CD8-positive, alpha-beta memory T cell (primary cell): Measurements from ENCODE around the gene EPB41L1. TPM values are rescaled to one million over a fixed set of nuclear protein-coding genes. Genes with fewer than 3 reads are reported as not detected.

ENCODE experiments used
- CTCF ChIA-PET: fragments of 350-600 bp; sonication (Branson Sonifier 250); formaldehyde crosslinking; loops from one replicate; lab custom pipeline; 2021; ENCODE audit warnings: antibody characterized with exemption; lab: Charles Lee
- POLR2A ChIA-PET: fragments of 350-600 bp; sonication (Branson Sonifier 250); formaldehyde crosslinking; loops from one replicate; lab custom pipeline; 2021; ENCODE audit warnings: antibody characterized with exemption; lab: Charles Lee
- DNase-seq, 5 donors: peaks; one replicate each; pipeline versions ENCODE4 v3.0.0 to v3.0.0-alpha.2; 2020 to 2022; ENCODE audit warnings: mixed read lengths in 1 of 5
- H3K27ac ChIP-seq: one replicate; pipeline ENCODE4 v1.7.0; 2013; ENCODE audit warnings: low read depth, mild to moderate bottlenecking, low read length, moderate library complexity
- H3K27me3 ChIP-seq: 2 replicates; pipeline ENCODE4 v1.7.0; 2013; ENCODE audit warnings: low read length, mild to moderate bottlenecking; ENCODE audit not compliant: insufficient read depth, poor library complexity, severe bottlenecking
- H3K36me3 ChIP-seq: 2 replicates; pipeline ENCODE4 v1.7.0; 2013; ENCODE audit warnings: mild to moderate bottlenecking, low read length, moderate library complexity; ENCODE audit not compliant: insufficient read depth
- H3K4me1 ChIP-seq: 2 replicates; pipeline ENCODE4 v1.7.0; 2013; ENCODE audit warnings: mild to moderate bottlenecking, low read length, moderate library complexity; ENCODE audit not compliant: insufficient read depth
- H3K4me3 ChIP-seq: 2 replicates; pipeline ENCODE4 v1.7.0; 2013; ENCODE audit warnings: mild to moderate bottlenecking, low read length
- H3K9me3 ChIP-seq: 2 replicates; pipeline ENCODE4 v1.7.0; 2013; ENCODE audit warnings: mild to moderate bottlenecking, low read length
- H3K27ac Mint-ChIP-seq, 8 donors: one replicate each; pipeline ENCODE4 v1.8.0; 2020 to 2021; ENCODE audit warnings: mixed read lengths in 8 of 8, mild to moderate bottlenecking in 6 of 8, inconsistent platforms in 3 of 8, moderate library complexity in 3 of 8
- H3K27me3 Mint-ChIP-seq, 2 donors: one replicate each; pipeline ENCODE4 v1.8.0; 2020 to 2021; ENCODE audit warnings: mixed read lengths in 2 of 2, mild to moderate bottlenecking in 1 of 2, moderate library complexity in 1 of 2
- H3K36me3 Mint-ChIP-seq, 3 donors: one replicate each; pipeline ENCODE4 v1.8.0; 2020 to 2021; ENCODE audit warnings: mixed read lengths in 3 of 3, inconsistent platforms in 1 of 3, mild to moderate bottlenecking in 1 of 3
- H3K4me1 Mint-ChIP-seq, 3 donors: one replicate each; pipeline ENCODE4 v1.8.0; 2020 to 2021; ENCODE audit warnings: mixed read lengths in 3 of 3, inconsistent platforms in 1 of 3, mild to moderate bottlenecking in 1 of 3
- H3K4me3 Mint-ChIP-seq, 7 donors: one replicate each; pipeline ENCODE4 v1.8.0; 2020 to 2021; ENCODE audit warnings: mixed read lengths in 7 of 7, mild to moderate bottlenecking in 6 of 7, moderate library complexity in 4 of 7, inconsistent platforms in 2 of 7
- H3K9me3 Mint-ChIP-seq, 5 donors: one replicate each; pipeline ENCODE4 v1.8.0; 2020 to 2022; ENCODE audit warnings: mixed read lengths in 5 of 5, mild to moderate bottlenecking in 3 of 5, moderate library complexity in 2 of 5, inconsistent platforms in 1 of 5
- polyA plus RNA-seq: library from polyadenylated mRNA; unstranded; fragments of 300-500 nt; fragmentation: Illumina TruSeq; gene quantifications from one replicate; pipeline ENCODE4 v1.2.3, GENCODE V29; 2021
- total RNA-seq, 2 experiments: library from RNA; stranded (reverse); gene quantifications; one replicate each; pipeline ENCODE4 v1.2.3, GENCODE V29; 2021

Gene EPB41L1
- total and polyA plus RNA-seq, 3 experiments from 2014 or later: 0.29 to 0.35 TPM; not detected in 1

DNA sequence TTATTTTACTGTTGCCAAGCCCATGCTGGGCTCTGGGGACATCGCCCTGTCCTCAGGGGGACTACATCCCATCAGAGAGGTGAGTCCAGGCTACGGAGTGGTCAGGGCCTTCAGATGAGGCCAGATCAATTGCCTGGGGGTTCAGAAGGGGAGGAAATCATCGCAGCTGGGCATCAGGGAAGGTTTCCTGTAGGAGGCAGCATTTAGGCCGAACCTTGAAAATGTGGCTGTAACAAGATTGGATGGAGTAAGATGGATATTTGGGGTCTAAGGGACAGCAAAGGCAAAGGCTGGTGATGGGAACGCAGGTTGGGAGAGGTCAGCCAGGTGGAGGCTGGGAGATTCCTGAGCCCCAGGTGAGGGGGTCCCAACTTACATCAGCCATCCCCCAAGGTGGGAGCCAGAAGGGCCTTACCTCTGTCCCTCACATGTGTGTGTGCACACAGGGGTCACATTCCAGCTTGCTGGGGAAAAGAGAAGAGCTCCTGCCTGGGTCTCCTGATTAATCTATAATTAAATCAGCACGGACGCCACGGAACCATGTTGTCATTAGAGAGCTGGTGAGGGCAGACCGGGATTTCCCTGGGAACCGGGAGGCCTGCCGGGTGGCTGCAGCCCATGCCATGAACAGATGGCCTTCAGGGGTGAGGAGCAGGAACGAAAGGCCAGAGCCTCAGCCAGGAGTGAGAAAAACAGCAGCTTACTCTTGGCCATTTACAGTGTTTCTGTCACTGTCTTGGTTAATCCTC is 121.1 kb downstream of the EPB41L1 start:
- CTCF ChIA-PET: no interaction called here
- H3K4me1 Mint-ChIP-seq: no peaks in the 10 kb centered on the region

DNA sequence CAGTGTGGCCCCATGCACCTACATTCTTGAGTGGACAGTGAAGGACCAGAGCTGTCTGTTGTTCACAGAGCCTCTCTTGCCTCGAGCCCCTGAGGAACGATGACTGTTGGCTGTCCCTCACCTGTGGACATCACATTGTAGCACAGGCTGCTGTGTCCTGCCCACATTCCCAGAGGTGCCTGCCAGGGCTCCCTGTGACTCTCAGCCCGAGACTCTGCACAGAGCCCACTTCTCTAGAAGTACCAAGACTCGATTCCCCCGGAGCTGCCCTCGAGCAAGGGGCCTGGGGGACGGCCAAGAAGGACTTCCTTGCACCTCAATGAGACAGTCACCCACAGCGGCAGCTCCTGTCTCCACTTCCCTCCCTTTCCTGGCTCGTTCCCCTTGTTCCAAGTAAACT is 123.0 kb downstream of the EPB41L1 start:
- H3K4me3 ChIP-seq: no peak overlapping the region
- ChIA-PET CTCF (no interaction called here), POLR2A (no interaction called here)
- no peaks in the 10 kb centered on the region for H3K36me3 Mint-ChIP-seq
- H3K27me3 ChIP-seq: no peaks in the 10 kb centered on the region
- H3K27me3 Mint-ChIP-seq: peaks cover 21 to 53% of the 10 kb centered on the region in 2 donors
- H3K9me3 ChIP-seq: no peaks in the 10 kb centered on the region
- no peaks in the 10 kb centered on the region for H3K4me1 ChIP-seq
- no peaks in the 10 kb centered on the region for H3K36me3 ChIP-seq
- H3K4me3 Mint-ChIP-seq: no peak overlapping the region
- DNase-seq: no peak
- H3K9me3 Mint-ChIP-seq: peaks cover 0 to 3% (median 0%) of the 10 kb centered on the region in 5 donors
- no peaks in the 10 kb centered on the region for H3K4me1 Mint-ChIP-seq
- H3K27ac ChIP-seq: no peak overlapping the region
- H3K27ac Mint-ChIP-seq: no peak overlapping the region

More for the DNA sequence above, 121.1 kb downstream of the EPB41L1 start:
- no peaks in the 10 kb centered on the region for H3K9me3 ChIP-seq
- no peaks in the 10 kb centered on the region for H3K36me3 ChIP-seq
- no peaks in the 10 kb centered on the region for H3K27me3 ChIP-seq
- H3K27ac ChIP-seq: no peak overlapping the region
- Mint-ChIP-seq H3K27ac (no peak overlapping the region), H3K27me3 (peaks cover 15 to 41% of the 10 kb centered on the region in 2 donors), H3K9me3 (peaks cover 0 to 3% (median 0%) of the 10 kb centered on the region in 5 donors), H3K4me3 (no peak overlapping the region), H3K36me3 (no peaks in the 10 kb centered on the region)
- POLR2A ChIA-PET: no interaction called here
- H3K4me3 ChIP-seq: no peak overlapping the region
- H3K4me1 ChIP-seq: no peaks in the 10 kb centered on the region
- DNase-seq: no peak

DNA sequence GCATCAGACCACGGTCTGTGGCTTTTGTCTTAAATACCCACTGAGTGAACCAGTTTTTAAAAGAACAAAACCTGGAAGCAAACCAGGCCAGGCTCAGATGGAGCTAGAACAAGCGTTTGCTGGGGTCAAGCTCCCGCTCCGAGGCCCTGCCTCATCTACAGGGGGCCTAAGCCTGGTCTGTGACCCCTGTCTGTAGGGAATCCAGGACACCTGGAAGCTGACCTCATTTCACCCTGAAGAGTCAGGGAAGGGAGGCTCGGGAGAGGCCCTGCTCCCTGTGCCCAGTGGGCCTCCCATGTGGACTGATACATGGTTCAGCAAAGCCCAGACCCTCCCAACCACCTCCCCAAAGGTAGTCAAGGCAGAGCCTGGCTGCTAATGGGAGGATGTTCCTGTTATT is 124.8 kb downstream of the EPB41L1 start:
- Histone ChIP-seq H3K9me3 (no peaks in the 10 kb centered on the region), H3K36me3 (no peaks in the 10 kb centered on the region), H3K27me3 (peaks cover 4% of the 10 kb centered on the region), H3K4me1 (no peaks in the 10 kb centered on the region), H3K4me3 (no peak overlapping the region), H3K27ac (no peak overlapping the region)
- POLR2A ChIA-PET: no interaction called here
- Mint-ChIP-seq H3K27ac (no peak overlapping the region), H3K4me1 (no peaks in the 10 kb centered on the region), H3K4me3 (no peak overlapping the region), H3K27me3 (peaks cover 17 to 42% of the 10 kb centered on the region in 2 donors), H3K9me3 (peaks cover 0 to 3% (median 0%) of the 10 kb centered on the region in 5 donors), H3K36me3 (no peaks in the 10 kb centered on the region)
- CTCF ChIA-PET: no interaction called here
- no peak for DNase-seq

DNA sequence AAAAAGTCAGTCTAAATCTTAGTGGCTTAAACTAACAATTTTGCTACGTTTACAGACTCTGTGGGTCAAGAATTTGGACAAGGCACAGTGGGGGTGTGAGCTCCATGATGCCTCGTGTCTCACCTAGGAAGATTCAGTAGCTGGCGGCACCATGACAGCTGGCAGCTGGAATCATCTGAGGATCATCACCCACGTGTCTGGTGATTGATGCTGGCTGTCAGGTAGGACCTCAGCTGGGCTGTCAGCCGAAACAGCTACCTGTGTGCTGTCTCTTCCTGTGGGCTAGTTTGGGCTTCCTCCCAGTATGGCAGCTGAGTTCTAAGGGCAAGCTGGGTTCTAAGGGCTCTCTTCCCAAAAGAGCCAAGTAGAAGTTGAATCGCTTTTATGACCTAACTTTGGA is 125.2 kb downstream of the EPB41L1 start:
- no peak for DNase-seq
- H3K9me3 ChIP-seq: no peaks in the 10 kb centered on the region
- Mint-ChIP-seq H3K27ac (no peak overlapping the region), H3K36me3 (no peaks in the 10 kb centered on the region), H3K4me1 (no peaks in the 10 kb centered on the region), H3K9me3 (peaks cover 0 to 3% (median 0%) of the 10 kb centered on the region in 5 donors), H3K4me3 (no peak overlapping the region), H3K27me3 (peaks cover 15 to 42% of the 10 kb centered on the region in 2 donors)
- H3K4me3 ChIP-seq: no peak overlapping the region
- CTCF ChIA-PET: no interaction called here
- H3K36me3 ChIP-seq: no peaks in the 10 kb centered on the region
- POLR2A ChIA-PET: no interaction called here
- no peak overlapping the region for H3K27ac ChIP-seq
- H3K27me3 ChIP-seq: peaks cover 4% of the 10 kb centered on the region
- no peaks in the 10 kb centered on the region for H3K4me1 ChIP-seq

DNA sequence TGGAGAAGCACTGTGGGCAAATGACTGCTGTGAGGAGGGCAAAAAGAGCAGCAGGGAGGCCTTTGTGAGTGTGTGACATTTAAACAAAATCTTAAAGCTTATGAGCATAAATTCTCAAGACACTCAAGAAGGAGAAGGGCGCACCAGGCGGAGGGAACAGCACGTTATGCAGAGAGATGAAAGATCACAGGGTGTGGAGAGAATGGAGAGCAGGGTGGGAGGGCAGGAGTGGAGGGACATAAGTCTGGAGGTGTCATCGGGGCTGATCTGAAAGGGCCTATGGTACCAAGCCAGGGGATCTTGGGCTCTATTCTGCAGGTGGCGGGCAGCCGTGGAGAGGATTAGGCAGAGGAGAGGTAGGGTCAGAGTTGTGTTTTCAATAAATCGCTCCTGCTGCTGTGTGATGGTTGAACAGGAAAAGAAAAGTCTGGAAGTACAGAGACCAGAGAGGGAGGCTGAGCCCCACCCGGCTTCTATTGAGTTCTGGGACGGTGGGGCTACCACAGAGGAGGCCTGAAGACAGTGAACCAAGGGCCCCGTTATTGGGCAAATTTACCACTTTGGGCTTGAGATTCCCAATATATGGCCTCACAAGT is 127.3 kb downstream of the EPB41L1 start:
- peaks cover 0 to 3% (median 0%) of the 10 kb centered on the region in 5 donors for H3K9me3 Mint-ChIP-seq
- H3K27ac ChIP-seq: no peak overlapping the region
- no peaks in the 10 kb centered on the region for H3K9me3 ChIP-seq
- H3K36me3 ChIP-seq: no peaks in the 10 kb centered on the region
- H3K4me1 ChIP-seq: no peaks in the 10 kb centered on the region
- POLR2A ChIA-PET: no interaction called here
- no peak overlapping the region for H3K27ac Mint-ChIP-seq
- no peak overlapping the region for H3K4me3 ChIP-seq
- H3K27me3 ChIP-seq: peaks cover 7% of the 10 kb centered on the region
- CTCF ChIA-PET: no interaction called here
- H3K4me1 Mint-ChIP-seq: no peaks in the 10 kb centered on the region
- no peaks in the 10 kb centered on the region for H3K36me3 Mint-ChIP-seq
- DNase-seq: no peak
- peaks cover 16 to 43% of the 10 kb centered on the region in 2 donors for H3K27me3 Mint-ChIP-seq
- no peak overlapping the region for H3K4me3 Mint-ChIP-seq

Other genes with a start within 250 kb of the EPB41L1 start
- 10 to 100 TPM; 50.8 to 55.8 TPM for gene SCAND1, start 200.2 kb upstream of the EPB41L1 start, total RNA-seq
- 177 TPM for gene SCAND1, start 200.2 kb upstream of the EPB41L1 start, polyA plus RNA-seq
- gene CNBD2, start 186.2 kb upstream of the EPB41L1 start, total RNA-seq: 1 to 10 TPM; 3.7 to 5.4 TPM
- gene CNBD2, start 186.2 kb upstream of the EPB41L1 start, polyA plus RNA-seq: 9.5 TPM
- 10 to 100 TPM; 32.1 to 32.7 TPM for gene AAR2, start 81.7 kb downstream of the EPB41L1 start, total RNA-seq
- gene AAR2, start 81.7 kb downstream of the EPB41L1 start, polyA plus RNA-seq: 38.2 TPM
- gene DLGAP4, start 151.6 kb downstream of the EPB41L1 start, total RNA-seq: 10 to 100 TPM; 15.5 to 19.1 TPM
- 19.3 TPM for gene DLGAP4, start 151.6 kb downstream of the EPB41L1 start, polyA plus RNA-seq